HepG2 (cell line): ENCODE data around the gene WDR87. TPM values are rescaled to one million over a fixed set of nuclear protein-coding genes. Genes with fewer than 3 reads are reported as not detected.

Experiments
- ATAC-seq: fragments of 200-7000 bp; cut with Tn5 transposase; 3 replicates; pipeline ENCODE4 v1.9.1; 2020; ENCODE audit warnings: mild to moderate bottlenecking, moderate library complexity
- BruUV-seq: library from RNA; stranded (reverse); fragments of 400-500 nt; replicated peaks from 2 replicates; lab custom pipeline; 2021; lab: Mats Ljungman, UMichigan
- CTCF ChIA-PET: fragments of 300-600 bp; formaldehyde crosslinking; extraction: SDS; loops from one replicate; lab custom pipeline; 2021; ENCODE audit warnings: low total read pairs, inconsistent platforms, low intra/inter-chr PET ratio; lab: Yijun Ruan, JAX
- POLR2A ChIA-PET: fragments of 350-600 bp; sonication (Branson Sonifier 250); formaldehyde crosslinking; loops from one replicate; lab custom pipeline; 2020; ENCODE audit warnings: antibody characterized with exemption, inconsistent platforms; lab: Yijun Ruan, JAX
- DNase-seq: peaks from one replicate; pipeline ENCODE4 v3.0.0-alpha.2; 2015; ENCODE audit warnings: low spot score
- FAIRE-seq: peaks from 3 replicates; lab custom pipeline; 2011; peaks lifted over from hg19 to GRCh38; lab: Jason Lieb, UNC
- H2AFZ ChIP-seq: one replicate; pipeline ENCODE4 v1.6.1; 2011; ENCODE audit warnings: low read length, inconsistent platforms
- H3K27ac ChIP-seq: fragments of 300-600 bp; 3 replicates; pipeline ENCODE4 v1.8.0; 2011; ENCODE audit warnings: mixed run types, mild to moderate bottlenecking, mixed read lengths, low read length, inconsistent platforms; ENCODE audit not compliant: insufficient read depth; ENCODE audit errors: extremely low read length
- H3K27me3 ChIP-seq, 2 experiments: fragments of 200-600 bp in 1 of 2; 2 replicates in 1 of 2; 3 replicates in 1 of 2; pipeline versions ENCODE4 v1.6.0 to v1.8.0; 2011; ENCODE audit warnings: low read length in 2 of 2, mild to moderate bottlenecking in 2 of 2, moderate library complexity in 2 of 2, inconsistent platforms in 1 of 2; ENCODE audit not compliant: insufficient read depth in 2 of 2, control insufficient read depth in 1 of 2
- H3K36me3 ChIP-seq, 2 experiments: fragments of 200-600 bp in 1 of 2; replicated peaks in 1 of 2; 2 replicates in 1 of 2; 3 replicates in 1 of 2; pipeline versions ENCODE4 v1.5.1 to v1.8.0; 2011; ENCODE audit warnings: low read length in 2 of 2, inconsistent platforms in 1 of 2; ENCODE audit not compliant: insufficient read depth in 2 of 2, control insufficient read depth in 1 of 2
- H3K4me1 ChIP-seq: 2 replicates; pipeline ENCODE4 v1.5.1; 2012; ENCODE audit warnings: low read length, inconsistent platforms; ENCODE audit not compliant: insufficient read depth
- H3K4me2 ChIP-seq: 2 replicates; pipeline ENCODE4 v1.6.0; 2011; ENCODE audit warnings: low read depth, low read length, inconsistent platforms
- H3K4me3 ChIP-seq, 3 experiments: fragments of 200-600 bp in 1 of 3; sonication (generic), shearing (Covaris generic) in 1 of 3; replicated peaks in 1 of 3; 2 replicates each; pipeline ENCODE4 v1.5.1; 2011 to 2016; ENCODE audit warnings: low read length in 3 of 3, inconsistent platforms in 2 of 3, low read depth in 2 of 3, mild to moderate bottlenecking in 2 of 3, control low read depth in 1 of 3, mixed read lengths in 1 of 3; ENCODE audit not compliant: insufficient read depth in 1 of 3
- H3K79me2 ChIP-seq: one replicate; pipeline ENCODE4 v1.6.1; 2011; ENCODE audit warnings: low read length, inconsistent platforms; ENCODE audit not compliant: insufficient read depth
- H3K9ac ChIP-seq: 2 replicates; pipeline ENCODE4 v1.6.0; 2011; ENCODE audit warnings: mild to moderate bottlenecking, low read depth, low read length, inconsistent platforms; ENCODE audit not compliant: insufficient read depth
- H3K9me3 ChIP-seq: 2 replicates; pipeline ENCODE4 v1.5.1; 2012; ENCODE audit warnings: mild to moderate bottlenecking, low read length
- H4K20me1 ChIP-seq: 2 replicates; pipeline ENCODE4 v1.6.0; 2011; ENCODE audit warnings: inconsistent platforms, mild to moderate bottlenecking, low read length, moderate library complexity; ENCODE audit not compliant: insufficient read depth
- ZMYM3 ChIP-seq: sonication (generic); formaldehyde crosslinking; IDR thresholded peaks from 2 replicates; pipeline ENCODE4 v1.5.1; 2020; ENCODE audit warnings: mild to moderate bottlenecking, missing genetic modification reagents
- ZNF282 ChIP-seq: fragments of 450-650 bp; IDR thresholded peaks from 2 replicates; pipeline ENCODE4 v1.6.1; 2018; ENCODE audit not compliant: partially characterized antibody
- ZNF629 ChIP-seq: sonication (generic); formaldehyde crosslinking; conservative IDR thresholded peaks from 2 replicates; pipeline ENCODE4 v1.5.0; 2020; ENCODE audit warnings: missing genetic modification reagents
- ZNF768 ChIP-seq: sonication (generic); formaldehyde crosslinking; IDR thresholded peaks from 2 replicates; pipeline ENCODE4 v1.4.0; 2020; ENCODE audit warnings: missing genetic modification reagents
- WGBS: methylation state at CpG from one replicate; pipeline ENCODE4 v1.1.6; 2017; ENCODE audit warnings: low lambda C conversion rate; 5-methylcytosine and 5-hydroxymethylcytosine counted together
- in situ Hi-C: cut with HindIII; loops from 2 replicates; pipeline ENCODE4 v1.10.0; 2017; ENCODE audit warnings: low pct_unique_long_range_greater_than_20kb; ENCODE audit not compliant: extremely low pct_ligation_motif_present
- intact Hi-C: fragments of 100-400 bp; cut with micrococcal nuclease; formaldehyde crosslinking; loops from one replicate; pipeline ENCODE4 v1.10.0; 2022; ENCODE audit not compliant: unreplicated experiment
- polyA plus RNA-seq, 8 experiments: library from polyadenylated mRNA; depleted of rRNA in 3 of 8; stranded (reverse) in 7 of 8; unstranded in 1 of 8; fragments of >200 nt; fragmentation: Illumina TruSeq in 4 of 8; extraction: Trizol in 4 of 8; gene quantifications; 2 replicates each; pipeline versions ENCODE4 v1.2.1 to v1.2.3, GENCODE V29; 2011 to 2016; ENCODE audit warnings: low read depth in 4 of 8, missing spikeins in 1 of 8, mixed read lengths in 1 of 8; ENCODE audit not compliant: insufficient read depth in 1 of 8
- total RNA-seq, 5 experiments: library from RNA; depleted of rRNA; stranded (reverse); fragments of >200 nt; fragmentation: Illumina TruSeq; extraction: Trizol; gene quantifications; 2 replicates each; pipeline ENCODE4 v1.2.3, GENCODE V29; 2016; ENCODE audit warnings: low read depth in 1 of 5
- TF ChIP-seq, protein P1 (sequence below): sonication (generic); formaldehyde crosslinking; IDR thresholded peaks from 2 replicates; pipeline ENCODE4 v1.4.0; 2020; ENCODE audit warnings: missing genetic modification reagents, borderline replicate concordance

WDR87 gene
- total and polyA plus RNA-seq, 2 of the 13 experiments (the other 11 are each of a cell fraction or from before 2014, with no cell fraction given): not detected

DNA sequence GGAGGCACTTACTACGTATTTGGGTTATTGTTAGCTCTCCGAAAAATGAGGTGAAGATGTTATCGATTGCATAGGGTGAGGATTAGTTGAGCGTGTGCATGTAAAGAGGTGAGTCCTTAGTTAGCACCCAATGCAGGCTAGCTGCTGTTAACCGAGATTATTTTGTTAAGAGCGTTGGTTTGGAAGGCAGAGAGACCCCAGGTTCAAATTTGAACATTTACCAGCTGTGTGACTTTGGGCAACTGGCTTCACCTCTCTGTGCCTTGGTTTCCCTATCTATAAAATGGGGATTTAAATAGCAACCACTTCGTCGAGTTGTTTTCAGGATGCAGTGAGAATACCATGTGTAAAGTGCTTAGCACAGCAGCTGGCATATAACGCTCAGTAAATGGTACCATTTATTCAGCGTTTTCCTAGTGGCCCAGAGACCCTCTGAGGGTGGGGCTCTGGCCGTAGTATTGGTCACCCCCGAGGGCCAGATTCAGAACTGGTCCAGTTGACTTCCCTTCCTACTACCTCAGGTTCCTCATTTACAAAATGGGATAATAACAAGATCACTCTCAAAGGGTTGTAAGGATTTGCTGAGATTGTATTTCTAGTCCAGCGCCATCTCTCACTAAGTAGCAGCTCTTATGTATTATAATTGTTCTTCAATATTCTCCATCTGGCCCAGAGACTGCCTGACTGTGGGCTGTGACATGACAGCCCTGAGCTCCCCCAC lies 1.5 kb upstream of the WDR87 start:
- peaks cover 31% of the 10 kb centered on the region for H3K79me2 ChIP-seq
- ATAC-seq (no peak), FAIRE-seq (no peak), DNase-seq (no peak)
- intact Hi-C loops: loop anchor here (2.0 kb wide), 3 partner anchors 25 to 79 kb away; no protein-coding TSS in a partner anchor
- no peaks in the 10 kb centered on the region for H3K27me3 ChIP-seq
- H4K20me1 ChIP-seq: no peaks in the 10 kb centered on the region
- 36% methylated on average over 12 of the region's 13 CpGs for WGBS
- H3K27ac ChIP-seq: peak overlapping the region; percentile 79
- H3K4me3 ChIP-seq: peak overlapping the region; percentile 85 to 91 (median 86)
- no peaks in the 10 kb centered on the region for H3K9me3 ChIP-seq
- in situ Hi-C loops: no loop called here
- no peak for TF ChIP-seq ZNF282
- peak; percentile 76; the same call in 1 of the 2 replicates for TF ChIP-seq ZNF768
- peak; percentile 72 for TF ChIP-seq ZMYM3 (CRISPR knock-in tag)
- TF ChIP-seq, protein P1, sequence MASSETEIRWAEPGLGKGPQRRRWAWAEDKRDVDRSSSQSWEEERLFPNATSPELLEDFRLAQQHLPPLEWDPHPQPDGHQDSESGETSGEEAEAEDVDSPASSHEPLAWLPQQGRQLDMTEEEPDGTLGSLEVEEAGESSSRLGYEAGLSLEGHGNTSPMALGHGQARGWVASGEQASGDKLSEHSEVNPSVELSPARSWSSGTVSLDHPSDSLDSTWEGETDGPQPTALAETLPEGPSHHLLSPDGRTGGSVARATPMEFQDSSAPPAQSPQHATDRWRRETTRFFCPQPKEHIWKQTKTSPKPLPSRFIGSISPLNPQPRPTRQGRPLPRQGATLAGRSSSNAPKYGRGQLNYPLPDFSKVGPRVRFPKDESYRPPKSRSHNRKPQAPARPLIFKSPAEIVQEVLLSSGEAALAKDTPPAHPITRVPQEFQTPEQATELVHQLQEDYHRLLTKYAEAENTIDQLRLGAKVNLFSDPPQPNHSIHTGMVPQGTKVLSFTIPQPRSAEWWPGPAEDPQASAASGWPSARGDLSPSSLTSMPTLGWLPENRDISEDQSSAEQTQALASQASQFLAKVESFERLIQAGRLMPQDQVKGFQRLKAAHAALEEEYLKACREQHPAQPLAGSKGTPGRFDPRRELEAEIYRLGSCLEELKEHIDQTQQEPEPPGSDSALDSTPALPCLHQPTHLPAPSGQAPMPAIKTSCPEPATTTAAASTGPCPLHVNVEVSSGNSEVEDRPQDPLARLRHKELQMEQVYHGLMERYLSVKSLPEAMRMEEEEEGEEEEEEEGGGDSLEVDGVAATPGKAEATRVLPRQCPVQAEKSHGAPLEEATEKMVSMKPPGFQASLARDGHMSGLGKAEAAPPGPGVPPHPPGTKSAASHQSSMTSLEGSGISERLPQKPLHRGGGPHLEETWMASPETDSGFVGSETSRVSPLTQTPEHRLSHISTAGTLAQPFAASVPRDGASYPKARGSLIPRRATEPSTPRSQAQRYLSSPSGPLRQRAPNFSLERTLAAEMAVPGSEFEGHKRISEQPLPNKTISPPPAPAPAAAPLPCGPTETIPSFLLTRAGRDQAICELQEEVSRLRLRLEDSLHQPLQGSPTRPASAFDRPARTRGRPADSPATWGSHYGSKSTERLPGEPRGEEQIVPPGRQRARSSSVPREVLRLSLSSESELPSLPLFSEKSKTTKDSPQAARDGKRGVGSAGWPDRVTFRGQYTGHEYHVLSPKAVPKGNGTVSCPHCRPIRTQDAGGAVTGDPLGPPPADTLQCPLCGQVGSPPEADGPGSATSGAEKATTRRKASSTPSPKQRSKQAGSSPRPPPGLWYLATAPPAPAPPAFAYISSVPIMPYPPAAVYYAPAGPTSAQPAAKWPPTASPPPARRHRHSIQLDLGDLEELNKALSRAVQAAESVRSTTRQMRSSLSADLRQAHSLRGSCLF (CRISPR knock-in tag): no peak
- TF ChIP-seq ZNF629 (CRISPR knock-in tag): peak; percentile 71
- H3K9ac ChIP-seq: peak overlapping the region; percentile 79
- TSS peak; percentile 71 for BruUV-seq
- peak overlapping the region; percentile 87 for H3K4me2 ChIP-seq
- no peaks in the 10 kb centered on the region for H3K36me3 ChIP-seq
- CTCF ChIA-PET: no interaction called here
- H3K4me1 ChIP-seq: peaks cover 33% of the 10 kb centered on the region
- H2AFZ ChIP-seq: no peak overlapping the region
- POLR2A ChIA-PET: interaction anchor here (0.5 to 3.5 kb wide), 12 partner anchors 10 to 495 kb away, joined by 3 to 89 read pairs (median 5); partner anchors contain the start of genes FAM98C, PSMD8, ZNF540 and ZNF571
